ENCODE results near the gene EIF5.

Gene EIF5

GRCh38 chr14:103333754-103334643, at the start of gene EIF5:
Gene EIF5, plus strand, starts transcription at chr14:103334237. Its CDS starts 1,624 bp downstream, at chr14:103335861.
- peak; percentile 96 for DNase-seq

GRCh38 chr14:103284574-103285467, 49.2 kb upstream of the EIF5 start:
- no peak for DNase-seq

- no peak for DNase-seq
Observed at GRCh38 chr14:103286460-103286859, 47.6 kb upstream of the EIF5 start.

- no peak for DNase-seq
Observed at GRCh38 chr14:103286968-103287850, 46.8 kb upstream of the EIF5 start.

- DNase-seq, result no peak
Observed at GRCh38 chr14:103288076-103288766, 45.8 kb upstream of the EIF5 start.

GRCh38 chr14:103290056-103290455, 44.0 kb upstream of the EIF5 start:
- DNase-seq, result no peak

GRCh38 chr14:103290494-103290893, 43.5 kb upstream of the EIF5 start:
- no peak for DNase-seq

GRCh38 chr14:103290961-103291360, 43.1 kb upstream of the EIF5 start:
- DNase-seq, result no peak

GRCh38 chr14:103292426-103293374, 41.3 kb upstream of the EIF5 start:
- DNase-seq, result peak; percentile 73

GRCh38 chr14:103293465-103293864, 40.6 kb upstream of the EIF5 start:
- DNase-seq, result no peak

GRCh38 chr14:103294091-103294490, 39.9 kb upstream of the EIF5 start:
- no peak for DNase-seq

- DNase-seq, result no peak
Observed at GRCh38 chr14:103296007-103296406, 38.0 kb upstream of the EIF5 start.

GRCh38 chr14:103296987-103297386, 37.0 kb upstream of the EIF5 start:
- no peak for DNase-seq

- no peak for DNase-seq
Observed at GRCh38 chr14:103298620-103299019, 35.4 kb upstream of the EIF5 start.

GRCh38 chr14:103301512-103302354, 32.3 kb upstream of the EIF5 start:
- DNase-seq, result no peak

- no peak for DNase-seq
Observed at GRCh38 chr14:103302966-103303365, 31.1 kb upstream of the EIF5 start.

- DNase-seq, result no peak
Observed at GRCh38 chr14:103304706-103305105, 29.3 kb upstream of the EIF5 start.

GRCh38 chr14:103308717-103309616, 25.1 kb upstream of the EIF5 start:
- DNase-seq, result no peak

Data from stimulated activated CD4-positive, alpha-beta T cell treated with anti-CD3 and anti-CD28 coated beads, Interleukin-12 subunit alpha, Interleukin-12 subunit beta, amount 100 ng/mL, for 4 hours (primary cell).